Upper lobe of right lung (tissue), 1 donor: ENCODE measurements around the gene RNF223. TPM values are rescaled to one million over a fixed set of nuclear protein-coding genes. Genes with fewer than 3 reads are reported as not detected.

ENCODE experiments used
- ATAC-seq: fragments of 200-7000 bp; cut with Tn5 transposase; one replicate; pipeline ENCODE4 v1.9.1; 2020; ENCODE audit warnings: mild to moderate bottlenecking, moderate library complexity
- DNase-seq: peaks from one replicate; pipeline ENCODE4 v3.0.0-alpha.2; 2020
- H3K27ac ChIP-seq: fragments of 200-600 bp; one replicate; pipeline ENCODE4 v1.8.0; 2022
- H3K27me3 ChIP-seq: fragments of 200-600 bp; one replicate; pipeline ENCODE4 v1.8.0; 2022; ENCODE audit warnings: mild to moderate bottlenecking
- H3K36me3 ChIP-seq: fragments of 200-600 bp; one replicate; pipeline ENCODE4 v1.8.0; 2022
- H3K4me1 ChIP-seq: fragments of 200-600 bp; one replicate; pipeline ENCODE4 v1.8.0; 2022
- H3K4me3 ChIP-seq: fragments of 200-600 bp; one replicate; pipeline ENCODE4 v1.8.0; 2022; ENCODE audit warnings: mild to moderate bottlenecking
- H3K9me3 ChIP-seq: fragments of 200-600 bp; one replicate; pipeline ENCODE4 v1.8.0; 2022
- intact Hi-C: fragments of 100-400 bp; cut with DNase I; formaldehyde crosslinking; loops from one replicate; pipeline ENCODE4 v1.11.0; 2022
- total RNA-seq: library from RNA; stranded (reverse); fragmentation: NEBNext Ultra II Directional; extraction: Animal tissue kit (Norgen Biotek cat#: 25700); gene quantifications from one replicate; pipeline ENCODE4 v1.2.1, GENCODE V29; 2021
- TF ChIP-seq, protein P1 (sequence below): fragments of 200-600 bp; IDR thresholded peaks from one replicate; pipeline ENCODE4 v1.8.0; 2022; ENCODE audit warnings: antibody characterized with exemption
- donor health status: DM: no; HTN: yes; CAD: no; lungs with severe emphysema.

Gene RNF223
- total RNA-seq, 1 donor from 2014 or later: 0.55 TPM

DNA sequence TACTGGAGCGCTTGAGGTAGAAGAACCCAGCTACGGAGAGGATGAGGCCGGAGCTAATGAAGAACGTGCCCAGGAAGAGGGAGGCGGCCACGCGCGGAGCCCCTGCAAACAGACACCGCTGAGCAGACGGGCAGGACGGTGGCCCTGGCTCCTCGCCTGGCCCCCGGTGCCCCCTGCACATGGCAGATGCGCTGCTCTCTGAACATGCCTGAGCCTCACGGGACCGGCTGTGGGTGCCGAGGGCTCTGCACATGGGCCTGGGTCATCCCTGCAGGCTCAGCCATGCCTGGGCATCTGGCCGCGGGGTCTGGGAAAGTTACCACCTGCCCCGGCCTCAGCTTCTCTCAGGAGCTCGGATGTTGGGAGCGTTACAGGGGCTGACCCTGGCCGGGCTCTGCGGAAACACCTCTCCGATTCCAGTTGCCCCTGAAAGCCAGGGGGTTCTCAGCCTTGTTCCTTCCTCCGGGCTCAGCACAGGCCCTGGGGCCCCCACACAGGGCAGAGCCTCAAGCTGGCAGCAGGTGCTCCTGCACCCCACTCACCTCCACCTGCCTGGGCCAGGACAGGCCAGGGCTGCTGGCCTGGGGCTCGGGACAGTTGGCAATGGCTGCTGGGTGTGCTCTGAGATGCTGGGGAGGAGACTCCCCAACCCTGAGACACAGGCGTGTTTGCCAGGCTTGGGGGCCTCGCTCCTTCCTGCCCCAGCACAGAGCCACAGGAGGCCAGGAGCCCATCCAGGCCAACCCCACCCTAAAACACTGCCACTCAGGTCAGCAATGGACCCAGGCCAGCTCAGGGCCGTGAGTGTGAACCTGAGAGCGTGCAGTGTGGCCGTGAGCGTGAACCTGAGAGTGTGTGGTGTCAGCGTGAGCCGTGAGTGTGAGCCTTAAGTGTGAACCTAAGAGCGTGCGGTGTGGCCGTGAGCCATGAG is 12.1 kb upstream of the RNF223 start:
- no peak overlapping the region for H3K4me3 ChIP-seq
- no peaks in the 10 kb centered on the region for H3K4me1 ChIP-seq
- intact Hi-C loops: no loop called here
- no peak overlapping the region for H3K27ac ChIP-seq
- TF ChIP-seq, protein P1, sequence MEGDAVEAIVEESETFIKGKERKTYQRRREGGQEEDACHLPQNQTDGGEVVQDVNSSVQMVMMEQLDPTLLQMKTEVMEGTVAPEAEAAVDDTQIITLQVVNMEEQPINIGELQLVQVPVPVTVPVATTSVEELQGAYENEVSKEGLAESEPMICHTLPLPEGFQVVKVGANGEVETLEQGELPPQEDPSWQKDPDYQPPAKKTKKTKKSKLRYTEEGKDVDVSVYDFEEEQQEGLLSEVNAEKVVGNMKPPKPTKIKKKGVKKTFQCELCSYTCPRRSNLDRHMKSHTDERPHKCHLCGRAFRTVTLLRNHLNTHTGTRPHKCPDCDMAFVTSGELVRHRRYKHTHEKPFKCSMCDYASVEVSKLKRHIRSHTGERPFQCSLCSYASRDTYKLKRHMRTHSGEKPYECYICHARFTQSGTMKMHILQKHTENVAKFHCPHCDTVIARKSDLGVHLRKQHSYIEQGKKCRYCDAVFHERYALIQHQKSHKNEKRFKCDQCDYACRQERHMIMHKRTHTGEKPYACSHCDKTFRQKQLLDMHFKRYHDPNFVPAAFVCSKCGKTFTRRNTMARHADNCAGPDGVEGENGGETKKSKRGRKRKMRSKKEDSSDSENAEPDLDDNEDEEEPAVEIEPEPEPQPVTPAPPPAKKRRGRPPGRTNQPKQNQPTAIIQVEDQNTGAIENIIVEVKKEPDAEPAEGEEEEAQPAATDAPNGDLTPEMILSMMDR: no peak
- H3K9me3 ChIP-seq: no peaks in the 10 kb centered on the region
- no peaks in the 10 kb centered on the region for H3K27me3 ChIP-seq
- DNase-seq (peak; percentile 61), ATAC-seq (no peak)
- no peaks in the 10 kb centered on the region for H3K36me3 ChIP-seq

DNA sequence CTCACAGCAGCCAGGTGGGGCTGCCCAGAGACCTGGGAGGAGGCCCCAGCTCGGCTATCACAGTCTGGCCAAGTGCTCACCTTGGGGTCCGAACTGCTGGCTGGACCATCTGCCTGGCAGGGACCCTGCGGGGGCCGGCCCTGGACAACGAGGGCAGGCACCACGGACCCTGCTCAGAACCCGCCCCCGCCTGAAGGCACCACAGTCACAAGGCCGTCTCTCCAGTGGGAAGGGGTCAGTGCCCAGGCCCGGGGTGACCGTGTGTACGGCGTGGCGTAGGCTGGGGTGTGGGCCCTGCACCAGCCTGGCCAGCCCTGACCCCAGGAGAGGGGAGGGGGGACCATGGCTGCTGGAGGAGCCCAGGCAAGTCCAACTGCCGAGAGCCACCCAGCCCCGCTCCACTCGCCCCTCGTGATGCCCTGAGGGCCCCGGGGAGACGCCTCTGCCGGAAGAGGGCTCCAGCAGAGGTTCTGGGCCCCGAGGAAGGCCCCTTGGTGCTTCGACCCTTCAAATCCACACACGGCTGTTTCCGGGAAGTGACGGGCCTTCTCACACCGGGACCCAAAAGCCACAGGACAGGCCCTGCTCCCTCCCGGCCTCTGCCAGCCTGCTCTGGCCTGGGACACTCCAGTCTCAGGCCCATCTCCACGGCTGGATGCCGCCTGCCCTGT is 11.2 kb upstream of the RNF223 start:
- Histone ChIP-seq H3K36me3 (no peaks in the 10 kb centered on the region), H3K4me3 (no peak overlapping the region), H3K27me3 (no peaks in the 10 kb centered on the region), H3K9me3 (no peaks in the 10 kb centered on the region), H3K4me1 (no peaks in the 10 kb centered on the region), H3K27ac (no peak overlapping the region)
- DNase-seq (peak; percentile 63), ATAC-seq (no peak)
- intact Hi-C loops: no loop called here
- TF ChIP-seq, protein P1: no peak

DNA sequence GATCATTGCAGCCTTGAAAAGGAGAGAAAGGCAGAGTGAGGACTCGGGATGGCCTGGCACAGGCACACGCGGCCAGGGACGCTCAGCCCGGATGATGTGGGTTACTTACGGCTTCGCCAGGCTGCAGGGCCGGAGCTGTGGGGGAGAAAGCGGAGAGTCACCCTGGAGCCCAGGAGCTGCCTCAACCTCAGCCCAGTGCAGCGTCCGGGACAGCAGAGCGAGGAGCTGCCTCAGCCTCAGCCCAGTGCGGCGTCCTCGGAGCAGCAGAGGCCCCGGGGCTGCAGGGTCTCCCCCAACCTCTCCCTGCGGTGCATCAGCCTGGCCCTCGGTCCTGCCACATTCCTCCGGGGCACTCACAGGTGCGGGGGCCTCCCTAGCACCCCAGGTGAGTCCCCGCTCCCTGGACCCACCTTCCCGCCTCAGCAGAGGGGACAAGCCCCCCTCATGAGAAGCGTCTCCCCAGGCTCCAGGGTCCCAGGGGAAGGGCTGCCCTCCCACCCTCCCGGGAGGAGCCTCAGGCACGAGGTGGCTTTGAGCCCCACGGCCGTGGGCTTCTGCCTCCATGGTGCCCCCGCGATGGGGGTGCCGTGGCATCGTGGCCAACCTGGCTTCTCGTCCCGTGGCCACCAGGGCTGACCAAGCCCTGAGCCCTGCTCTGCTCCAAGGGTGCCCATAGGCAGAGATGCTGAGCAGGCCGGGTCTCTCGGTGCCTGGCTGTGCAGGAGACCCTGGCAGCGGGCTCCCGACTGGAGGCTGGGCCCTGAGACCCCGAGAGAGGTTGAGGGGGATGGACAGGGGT is 10.5 kb upstream of the RNF223 start:
- no peak for ATAC-seq
- no peak overlapping the region for H3K27ac ChIP-seq
- H3K36me3 ChIP-seq: no peaks in the 10 kb centered on the region
- no peaks in the 10 kb centered on the region for H3K9me3 ChIP-seq
- intact Hi-C loops: no loop called here
- H3K4me3 ChIP-seq: no peak overlapping the region
- no peaks in the 10 kb centered on the region for H3K27me3 ChIP-seq
- H3K4me1 ChIP-seq: peaks cover 6% of the 10 kb centered on the region
- TF ChIP-seq, protein P1: no peak
- DNase-seq: peak; percentile 62

DNA sequence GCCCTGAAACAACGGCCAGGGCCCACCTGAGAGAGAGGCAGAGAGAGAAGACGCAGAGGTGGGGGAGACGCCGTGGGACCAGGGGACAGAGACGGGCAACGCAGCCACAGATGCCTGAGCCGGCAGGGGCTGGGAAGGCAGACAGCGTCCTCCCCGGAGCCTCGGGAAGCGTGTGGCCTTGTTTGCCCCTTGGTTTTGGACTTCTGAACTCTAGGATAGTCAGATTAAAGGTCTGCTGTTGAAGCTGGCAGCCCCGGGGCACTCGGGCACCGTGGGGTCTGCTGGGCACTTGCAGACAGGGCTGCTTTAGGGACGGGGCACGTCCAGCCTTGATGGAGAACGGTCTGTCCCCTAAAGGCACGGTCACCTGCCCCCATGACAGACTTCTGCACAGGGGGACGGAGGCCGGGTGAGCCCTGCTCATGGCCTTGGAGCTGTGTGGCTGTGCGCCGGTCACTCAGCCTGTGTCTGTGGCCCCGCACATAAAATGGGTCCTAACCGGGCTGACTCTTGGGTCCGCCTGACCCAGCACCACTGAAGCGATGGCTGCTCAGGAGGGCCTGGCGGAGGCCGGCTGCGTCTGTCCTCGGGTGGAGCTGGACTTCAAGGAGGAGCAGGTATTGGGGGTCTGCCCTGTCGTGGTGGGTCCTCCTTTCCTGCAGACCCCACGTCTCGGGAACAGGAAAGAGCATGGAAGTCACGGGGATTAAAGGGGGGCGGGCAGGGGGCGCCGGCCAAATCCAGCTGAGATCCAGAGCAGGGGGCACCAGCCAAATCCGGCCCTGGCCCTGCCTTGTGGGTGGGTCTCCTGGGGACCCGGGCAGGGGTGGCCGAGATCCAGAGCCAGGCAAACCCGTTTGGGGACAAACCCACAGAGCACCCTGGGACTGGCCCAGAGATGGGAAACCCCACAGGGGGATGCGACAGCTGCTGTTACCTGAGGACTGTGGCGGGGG is 9.6 kb upstream of the RNF223 start:
- H3K9me3 ChIP-seq: no peaks in the 10 kb centered on the region
- no peak overlapping the region for H3K4me3 ChIP-seq
- no peaks in the 10 kb centered on the region for H3K36me3 ChIP-seq
- DNase-seq: peak; percentile 60
- peaks cover 9% of the 10 kb centered on the region for H3K4me1 ChIP-seq
- ATAC-seq: no peak
- TF ChIP-seq, protein P1: no peak
- no peak overlapping the region for H3K27ac ChIP-seq
- intact Hi-C loops: no loop called here
- no peaks in the 10 kb centered on the region for H3K27me3 ChIP-seq
